ENCODE data around the gene DNAJC5.
"Not testable (repeated sequence)": the region's sequence is repeated elsewhere in the genome, so short reads cannot be mapped to it uniquely, and the experiment has no call there.

DNAJC5 gene

GRCh38 chr20:63848003-63848911 is 46.7 kb upstream of the DNAJC5 start:
- Histone ChIP-seq H3K27me3 (ENCODE audit: insufficient read depth, low read depth) (peaks cover 26% of the 10 kb centered on the region; the same call in 1 of the 2 replicates), H3K4me2 (no peak overlapping the region), H3K4me1 (ENCODE audit: low read depth, poor library complexity, severe bottlenecking) (peaks cover 20% of the 10 kb centered on the region), H4K20me1 (ENCODE audit: insufficient read depth) (no peaks in the 10 kb centered on the region), H3K27ac (no peak overlapping the region), H3K9ac (no peak overlapping the region), H3K79me2 (ENCODE audit: insufficient read depth, low read depth) (no peaks in the 10 kb centered on the region), H3K36me3 (ENCODE audit: insufficient read depth) (no peaks in the 10 kb centered on the region), H2AFZ (ENCODE audit: low read depth) (no peak overlapping the region), H3K4me3 (IDR thresholded peaks at IDR 0.05; ENCODE audit: insufficient read depth, low read depth, low read length) (no peak overlapping the region)
- TF ChIP-seq CTCF (conservative IDR thresholded peaks at IDR 0.05; ENCODE audit: low read depth, low read length): no peak

GRCh38 chr20:63850689-63851547 is 44.0 kb upstream of the DNAJC5 start:
- 0 out of 2 replicates have a peak, but pooled peaks cover 3% of the 10 kb centered on the region for H3K27me3 ChIP-seq (ENCODE audit: insufficient read depth, low read depth)
- H3K79me2 ChIP-seq (ENCODE audit: insufficient read depth, low read depth): no peaks in the 10 kb centered on the region
- no peak overlapping the region for H3K27ac ChIP-seq
- no peaks in the 10 kb centered on the region for H3K36me3 ChIP-seq (ENCODE audit: insufficient read depth)
- no peak overlapping the region for H3K4me3 ChIP-seq (IDR thresholded peaks at IDR 0.05; ENCODE audit: insufficient read depth, low read depth, low read length)
- TF ChIP-seq CTCF (conservative IDR thresholded peaks at IDR 0.05; ENCODE audit: low read depth, low read length): no peak
- peak overlapping the region; percentile 60 for H3K4me2 ChIP-seq
- no peaks in the 10 kb centered on the region for H4K20me1 ChIP-seq (ENCODE audit: insufficient read depth)
- H3K9ac ChIP-seq: no peak overlapping the region
- H2AFZ ChIP-seq (ENCODE audit: low read depth): no peak overlapping the region
- H3K4me1 ChIP-seq (ENCODE audit: low read depth, poor library complexity, severe bottlenecking): peaks cover 38% of the 10 kb centered on the region

- Histone ChIP-seq H3K4me2 (peak overlapping the region; percentile 60), H3K4me1 (ENCODE audit: low read depth, poor library complexity, severe bottlenecking) (peaks cover 38% of the 10 kb centered on the region)
- not testable (repeated sequence) for H3K36me3 ChIP-seq (ENCODE audit: insufficient read depth); H3K79me2 ChIP-seq (ENCODE audit: insufficient read depth, low read depth); H2AFZ ChIP-seq (ENCODE audit: low read depth); H3K27me3 ChIP-seq (ENCODE audit: insufficient read depth, low read depth); H3K4me3 ChIP-seq (IDR thresholded peaks at IDR 0.05; ENCODE audit: insufficient read depth, low read depth, low read length); H3K9ac ChIP-seq; H4K20me1 ChIP-seq (ENCODE audit: insufficient read depth); H3K27ac ChIP-seq
Measured at GRCh38 chr20:63851548-63851943, 43.4 kb upstream of the DNAJC5 start.

GRCh38 chr20:63853733-63854068 is 41.2 kb upstream of the DNAJC5 start:
- not testable (repeated sequence) for H3K36me3 ChIP-seq (ENCODE audit: insufficient read depth); H3K79me2 ChIP-seq (ENCODE audit: insufficient read depth, low read depth); H4K20me1 ChIP-seq (ENCODE audit: insufficient read depth); H3K4me3 ChIP-seq (IDR thresholded peaks at IDR 0.05; ENCODE audit: insufficient read depth, low read depth, low read length); H3K27me3 ChIP-seq (ENCODE audit: insufficient read depth, low read depth)
- H3K4me2 ChIP-seq: peak overlapping the region; percentile 60
- peaks cover 38% of the 10 kb centered on the region for H3K4me1 ChIP-seq (ENCODE audit: low read depth, poor library complexity, severe bottlenecking)
- peak overlapping the region; percentile 26; the same call in 1 of the 2 replicates for H2AFZ ChIP-seq (ENCODE audit: low read depth)
- H3K9ac ChIP-seq: peak overlapping the region; percentile 30; the same call in 1 of the 2 replicates
- H3K27ac ChIP-seq: peak overlapping the region; percentile 13; the same call in 1 of the 2 replicates

DNA sequence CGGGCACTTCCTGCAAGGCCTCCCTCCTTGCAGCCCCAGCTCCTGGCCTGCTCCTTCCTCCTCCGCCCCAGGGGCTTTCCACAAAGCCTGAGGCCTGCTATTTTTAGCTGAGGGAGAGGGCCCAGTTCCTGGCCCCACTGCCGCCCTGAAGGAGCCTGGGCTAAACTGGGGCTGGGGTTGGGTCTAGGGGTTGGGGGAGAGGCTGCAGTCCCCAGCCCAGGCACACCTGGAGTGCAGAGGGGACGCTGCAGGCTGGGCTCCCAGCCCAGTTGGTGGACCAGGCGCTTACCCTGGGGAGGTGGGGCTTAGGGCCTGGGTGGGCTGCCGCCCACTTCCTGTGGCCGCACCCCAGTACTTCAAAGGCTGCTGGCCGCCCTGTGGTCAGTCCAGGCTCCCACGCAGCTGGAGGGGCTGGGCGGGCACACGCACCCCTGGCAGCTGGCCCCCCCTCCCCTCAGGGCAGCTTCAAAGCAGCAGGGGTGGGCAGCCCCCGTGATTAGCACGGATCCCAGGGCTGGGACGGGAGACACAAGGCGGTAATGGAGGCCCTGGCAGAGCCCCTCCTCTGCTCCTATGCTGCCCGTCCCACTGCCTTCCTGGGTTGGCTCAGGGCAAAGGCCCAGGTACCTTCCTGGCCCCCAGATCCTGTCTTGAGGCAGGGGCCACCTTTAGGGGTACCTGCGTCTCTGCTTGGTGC is 40.7 kb upstream of the DNAJC5 start:
- H3K4me2 ChIP-seq: peak overlapping the region; percentile 60
- H3K27ac ChIP-seq: peak overlapping the region; percentile 13; the same call in 1 of the 2 replicates
- peaks cover 3% of the 10 kb centered on the region for H3K27me3 ChIP-seq (ENCODE audit: insufficient read depth, low read depth)
- no peak overlapping the region for H3K4me3 ChIP-seq (IDR thresholded peaks at IDR 0.05; ENCODE audit: insufficient read depth, low read depth, low read length)
- peak overlapping the region; percentile 26; the same call in 1 of the 2 replicates for H2AFZ ChIP-seq (ENCODE audit: low read depth)
- TF ChIP-seq CTCF (conservative IDR thresholded peaks at IDR 0.05; ENCODE audit: low read depth, low read length): no peak
- H3K9ac ChIP-seq: peak overlapping the region; percentile 30; the same call in 1 of the 2 replicates
- H3K4me1 ChIP-seq (ENCODE audit: low read depth, poor library complexity, severe bottlenecking): peaks cover 38% of the 10 kb centered on the region
- H3K79me2 ChIP-seq (ENCODE audit: insufficient read depth, low read depth): no peaks in the 10 kb centered on the region
- H3K36me3 ChIP-seq (ENCODE audit: insufficient read depth): no peaks in the 10 kb centered on the region
- no peaks in the 10 kb centered on the region for H4K20me1 ChIP-seq (ENCODE audit: insufficient read depth)
